GM19395 (cell line): ENCODE results near the gene CASZ1.

Experiments
- ATAC-seq: cut with Tn5 transposase; IDR thresholded peaks from one replicate; pipeline ENCODE4 v1.9.1; 2021; ENCODE audit warnings: mild to moderate bottlenecking, moderate library complexity; ENCODE audit not compliant: unreplicated experiment

CASZ1 gene, protein sequence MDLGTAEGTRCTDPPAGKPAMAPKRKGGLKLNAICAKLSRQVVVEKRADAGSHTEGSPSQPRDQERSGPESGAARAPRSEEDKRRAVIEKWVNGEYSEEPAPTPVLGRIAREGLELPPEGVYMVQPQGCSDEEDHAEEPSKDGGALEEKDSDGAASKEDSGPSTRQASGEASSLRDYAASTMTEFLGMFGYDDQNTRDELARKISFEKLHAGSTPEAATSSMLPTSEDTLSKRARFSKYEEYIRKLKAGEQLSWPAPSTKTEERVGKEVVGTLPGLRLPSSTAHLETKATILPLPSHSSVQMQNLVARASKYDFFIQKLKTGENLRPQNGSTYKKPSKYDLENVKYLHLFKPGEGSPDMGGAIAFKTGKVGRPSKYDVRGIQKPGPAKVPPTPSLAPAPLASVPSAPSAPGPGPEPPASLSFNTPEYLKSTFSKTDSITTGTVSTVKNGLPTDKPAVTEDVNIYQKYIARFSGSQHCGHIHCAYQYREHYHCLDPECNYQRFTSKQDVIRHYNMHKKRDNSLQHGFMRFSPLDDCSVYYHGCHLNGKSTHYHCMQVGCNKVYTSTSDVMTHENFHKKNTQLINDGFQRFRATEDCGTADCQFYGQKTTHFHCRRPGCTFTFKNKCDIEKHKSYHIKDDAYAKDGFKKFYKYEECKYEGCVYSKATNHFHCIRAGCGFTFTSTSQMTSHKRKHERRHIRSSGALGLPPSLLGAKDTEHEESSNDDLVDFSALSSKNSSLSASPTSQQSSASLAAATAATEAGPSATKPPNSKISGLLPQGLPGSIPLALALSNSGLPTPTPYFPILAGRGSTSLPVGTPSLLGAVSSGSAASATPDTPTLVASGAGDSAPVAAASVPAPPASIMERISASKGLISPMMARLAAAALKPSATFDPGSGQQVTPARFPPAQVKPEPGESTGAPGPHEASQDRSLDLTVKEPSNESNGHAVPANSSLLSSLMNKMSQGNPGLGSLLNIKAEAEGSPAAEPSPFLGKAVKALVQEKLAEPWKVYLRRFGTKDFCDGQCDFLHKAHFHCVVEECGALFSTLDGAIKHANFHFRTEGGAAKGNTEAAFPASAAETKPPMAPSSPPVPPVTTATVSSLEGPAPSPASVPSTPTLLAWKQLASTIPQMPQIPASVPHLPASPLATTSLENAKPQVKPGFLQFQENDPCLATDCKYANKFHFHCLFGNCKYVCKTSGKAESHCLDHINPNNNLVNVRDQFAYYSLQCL (N-terminal part only)

GRCh38 chr1:10796029-10796944 lies at the start of gene CASZ1:
CASZ1 (minus strand) TSS chr1:10796646; CDS start chr1:10693889, 102,757 bp downstream.
- ATAC-seq = no peak

DNA sequence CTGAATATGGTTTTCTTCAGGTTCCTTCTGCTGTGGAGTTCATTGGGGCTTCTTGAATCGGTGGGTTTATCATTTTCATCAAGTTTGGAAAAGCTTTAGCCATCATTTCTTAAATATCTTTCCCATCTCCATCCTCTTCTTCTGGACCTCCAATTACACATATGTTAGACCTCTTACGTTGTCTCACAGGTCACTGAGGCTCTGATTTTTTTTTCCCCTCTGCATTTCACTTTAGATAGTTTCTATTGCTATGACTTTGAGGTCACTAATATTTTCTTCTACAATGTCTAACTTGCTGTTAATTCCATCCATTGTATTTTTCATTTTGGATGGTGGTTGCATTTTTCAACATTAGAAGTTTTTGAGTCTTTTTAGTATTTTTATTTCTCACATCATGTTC lies 47.3 kb upstream of the CASZ1 start:
- ATAC-seq = no peak

DNA sequence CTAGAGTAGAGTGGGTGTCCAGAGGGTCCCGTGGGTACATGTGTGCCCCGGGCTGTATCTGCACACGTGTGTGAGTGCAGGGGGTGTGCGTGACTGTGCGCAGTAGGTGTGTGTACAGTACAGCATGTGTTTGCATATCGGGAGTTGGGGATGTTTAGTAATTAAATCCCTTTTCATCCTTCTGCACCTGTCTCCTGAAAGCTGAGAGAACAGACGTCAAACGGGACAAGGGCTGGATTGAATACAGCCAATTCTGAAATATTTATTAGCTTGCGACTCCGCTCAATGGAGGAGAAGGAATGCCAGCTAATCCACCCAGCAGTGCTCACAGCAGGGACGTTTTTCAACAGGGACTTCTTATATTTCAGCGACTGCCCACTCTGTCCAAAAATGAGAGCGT lies 44.7 kb upstream of the CASZ1 start:
- ATAC-seq = no peak

DNA sequence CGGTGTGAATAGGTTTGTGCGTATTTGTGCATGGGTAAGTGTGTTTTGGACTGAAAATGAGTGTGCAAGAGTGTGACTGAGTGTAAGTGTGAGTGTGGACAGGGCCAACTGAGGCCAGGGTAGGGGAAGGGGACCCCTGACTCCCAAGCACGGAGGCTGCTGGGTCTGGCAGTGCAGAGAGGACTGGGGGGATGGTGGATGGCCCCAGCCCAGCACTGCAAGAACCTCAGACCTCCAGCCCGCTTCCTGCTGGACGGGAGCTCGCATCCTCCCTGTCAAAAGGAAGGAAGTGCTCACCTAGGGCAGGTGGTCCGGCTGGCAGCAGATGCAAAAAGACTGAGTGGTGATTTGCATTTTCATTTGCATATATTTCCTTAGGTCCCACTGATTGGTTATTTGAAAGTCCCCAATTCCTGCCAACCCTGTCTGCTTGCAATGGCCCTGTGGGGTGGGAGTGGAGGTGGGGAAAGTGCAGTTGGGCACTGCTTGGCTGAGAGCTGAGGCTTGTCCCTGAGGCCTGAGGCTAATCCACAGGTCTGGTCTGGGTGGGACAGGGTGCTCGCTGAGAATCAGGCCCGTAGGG lies 42.8 kb upstream of the CASZ1 start:
- no peak for ATAC-seq

DNA sequence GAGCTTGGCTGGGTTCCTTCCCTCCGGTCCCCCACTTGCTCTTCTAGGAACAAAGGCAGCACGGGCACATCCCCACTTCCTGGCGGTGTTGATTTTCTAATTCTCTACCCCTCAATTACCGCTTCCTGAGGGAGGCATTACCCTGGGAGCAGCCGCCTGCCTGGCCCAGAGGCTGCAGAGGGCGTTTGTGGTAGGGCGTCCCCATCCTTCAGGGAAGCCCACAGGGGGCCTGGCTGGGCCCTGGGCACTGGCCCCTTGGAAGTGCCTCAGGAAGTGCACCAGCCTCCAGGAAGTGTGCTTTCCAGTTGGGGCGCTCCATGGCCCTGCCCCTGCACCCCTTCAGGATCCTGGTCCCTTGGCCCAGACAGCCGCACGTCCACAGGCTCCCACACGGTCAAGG lies 42.1 kb upstream of the CASZ1 start:
- no peak for ATAC-seq

- ATAC-seq = no peak
Observed at GRCh38 chr1:10836726-10837125, 40.3 kb upstream of the CASZ1 start.

DNA sequence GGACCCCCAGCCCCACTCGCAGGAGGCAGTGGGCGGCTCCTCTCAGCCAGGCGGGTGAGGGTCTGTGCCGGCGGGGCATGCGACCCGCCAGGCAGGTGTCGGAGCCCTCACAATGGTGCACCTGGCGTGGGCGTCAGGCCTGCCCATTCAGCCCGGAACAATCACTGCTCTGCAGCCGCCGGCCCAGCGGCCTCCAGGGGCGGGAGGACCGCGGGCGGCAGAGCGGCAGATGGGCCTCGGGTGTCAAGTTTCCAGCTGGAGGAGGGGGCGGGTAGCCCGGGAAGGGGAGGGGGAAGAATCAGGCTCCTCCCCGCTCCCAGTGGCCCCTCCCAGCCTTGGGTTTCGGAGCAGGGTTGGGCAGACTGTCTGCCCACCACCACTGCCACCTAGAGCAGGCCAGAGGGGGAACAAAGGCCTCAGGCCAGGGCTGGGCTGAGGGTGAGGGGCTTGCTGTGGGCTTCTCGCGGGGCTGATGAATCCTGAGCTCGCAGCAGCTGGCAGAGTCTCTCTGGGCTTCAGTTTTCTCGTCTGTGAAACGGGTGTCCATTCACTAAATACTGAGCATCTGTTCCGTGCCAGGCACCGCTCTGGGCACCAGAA lies 39.5 kb upstream of the CASZ1 start:
- no peak for ATAC-seq

DNA sequence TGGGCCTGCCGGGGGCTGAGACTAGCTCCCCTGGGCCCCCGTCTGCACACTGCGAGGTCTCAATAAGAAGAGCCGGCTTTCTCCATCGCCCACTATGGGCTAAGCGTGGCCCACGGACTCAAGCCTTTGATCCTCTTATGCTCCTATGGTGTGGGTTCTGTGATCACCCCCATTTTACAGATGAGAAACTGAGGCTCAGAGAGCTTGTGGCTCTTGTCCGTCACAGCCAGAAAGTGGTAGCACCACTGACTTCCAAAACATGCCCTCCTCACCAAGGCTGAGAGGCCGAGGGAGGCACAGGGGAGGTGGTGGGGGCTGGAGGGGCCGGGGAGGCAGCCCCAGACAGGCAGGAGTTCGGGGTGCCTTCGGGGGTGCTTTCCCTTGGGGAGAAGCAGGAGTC lies 39.0 kb upstream of the CASZ1 start:
- ATAC-seq = no peak

DNA sequence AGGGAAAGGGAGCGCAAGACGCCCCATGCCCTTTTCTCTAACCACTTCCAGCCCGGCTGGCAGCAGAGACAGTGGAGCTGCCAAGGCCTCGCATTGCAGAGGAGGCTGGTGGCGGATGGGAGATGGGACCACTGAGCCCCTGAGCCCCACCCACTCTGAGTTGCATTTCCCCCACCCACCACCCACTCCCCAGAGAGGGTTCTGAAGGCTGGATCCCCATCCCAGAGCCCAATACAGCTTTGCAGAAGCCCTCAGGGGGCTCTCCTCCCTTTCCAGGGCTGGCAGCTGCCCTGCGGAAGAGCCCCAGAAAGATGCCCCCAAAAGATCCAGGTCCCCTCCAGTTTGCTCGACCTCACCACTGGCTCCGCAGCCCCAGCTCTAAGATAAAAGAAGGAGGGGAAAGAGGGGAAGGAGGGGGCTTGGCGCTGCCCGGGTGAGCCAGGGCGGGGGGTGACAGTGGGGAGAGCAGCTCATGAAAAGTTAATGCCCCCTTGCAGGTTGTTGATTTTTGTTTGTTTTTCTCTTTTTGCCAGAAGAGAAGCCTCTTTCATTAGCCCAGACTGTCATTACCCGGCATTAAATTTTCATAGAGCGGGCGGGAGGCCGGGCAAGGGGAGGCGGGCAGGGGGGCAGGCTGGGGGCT lies 38.4 kb upstream of the CASZ1 start:
- ATAC-seq = no peak

DNA sequence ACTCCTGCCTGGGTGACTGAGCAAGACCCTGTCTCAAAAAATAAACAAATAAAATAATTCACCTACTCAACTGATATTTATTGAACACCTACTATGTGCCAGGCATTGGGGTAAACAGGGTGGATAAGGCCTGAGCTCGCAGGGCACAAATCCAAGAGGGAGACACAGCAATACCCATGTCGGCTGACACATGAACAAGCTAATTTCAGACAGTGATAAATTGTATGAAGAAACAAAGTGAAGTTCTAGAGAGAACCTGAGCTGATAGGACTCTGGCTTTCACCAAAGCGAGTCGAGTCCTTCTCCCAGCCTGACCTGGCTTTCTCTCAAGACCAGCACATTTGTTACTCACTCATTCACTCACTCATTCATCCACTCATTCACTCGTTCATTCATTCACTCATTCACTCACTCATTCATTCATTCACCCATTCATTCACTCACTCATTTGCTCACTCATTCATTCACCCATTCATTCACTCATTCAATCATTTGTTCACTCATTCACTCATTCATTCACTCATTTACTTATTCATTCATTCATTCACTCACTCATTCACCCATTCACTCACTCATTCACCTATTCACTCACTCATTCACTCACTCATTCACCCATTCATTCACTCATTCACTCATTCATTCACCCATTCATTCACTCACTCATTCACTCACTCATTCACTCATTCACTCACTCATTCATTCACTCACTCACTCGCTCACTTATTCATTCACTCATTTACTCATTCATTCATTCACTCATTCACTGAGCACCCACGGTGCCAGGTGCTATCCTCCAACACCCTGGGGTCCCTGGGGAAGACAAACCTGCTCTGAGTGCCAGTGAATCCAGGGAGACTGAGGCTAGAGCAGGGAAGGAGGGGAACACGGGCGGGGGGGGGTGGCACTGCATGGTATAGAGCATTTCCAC lies 37.4 kb upstream of the CASZ1 start:
- no peak for ATAC-seq

DNA sequence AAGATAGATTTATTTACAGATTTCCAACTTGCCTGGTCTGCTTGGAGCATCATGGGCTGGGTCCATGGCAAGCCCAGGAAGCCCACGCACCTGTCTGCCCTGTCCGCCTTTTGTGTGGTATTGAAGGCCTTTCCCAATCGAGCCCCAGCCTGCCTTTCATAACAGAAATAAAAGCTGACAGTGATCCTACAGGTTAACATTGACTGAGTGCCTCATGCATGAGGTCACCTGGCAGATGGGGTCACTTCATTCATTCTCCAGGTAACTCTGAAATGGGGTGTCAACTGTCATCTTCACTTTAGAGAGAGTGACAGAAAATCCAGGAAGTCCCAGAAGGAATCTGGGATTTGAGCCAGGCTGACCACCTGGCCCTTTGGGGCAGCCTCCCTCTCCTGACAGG lies 36.3 kb upstream of the CASZ1 start:
- no peak for ATAC-seq

- no peak for ATAC-seq
Observed at GRCh38 chr1:10830961-10831668, 34.7 kb upstream of the CASZ1 start.

GRCh38 chr1:10829965-10830515 lies 33.6 kb upstream of the CASZ1 start:
- ATAC-seq = no peak

- no peak for ATAC-seq
Observed at GRCh38 chr1:10829067-10829818, 32.8 kb upstream of the CASZ1 start.

DNA sequence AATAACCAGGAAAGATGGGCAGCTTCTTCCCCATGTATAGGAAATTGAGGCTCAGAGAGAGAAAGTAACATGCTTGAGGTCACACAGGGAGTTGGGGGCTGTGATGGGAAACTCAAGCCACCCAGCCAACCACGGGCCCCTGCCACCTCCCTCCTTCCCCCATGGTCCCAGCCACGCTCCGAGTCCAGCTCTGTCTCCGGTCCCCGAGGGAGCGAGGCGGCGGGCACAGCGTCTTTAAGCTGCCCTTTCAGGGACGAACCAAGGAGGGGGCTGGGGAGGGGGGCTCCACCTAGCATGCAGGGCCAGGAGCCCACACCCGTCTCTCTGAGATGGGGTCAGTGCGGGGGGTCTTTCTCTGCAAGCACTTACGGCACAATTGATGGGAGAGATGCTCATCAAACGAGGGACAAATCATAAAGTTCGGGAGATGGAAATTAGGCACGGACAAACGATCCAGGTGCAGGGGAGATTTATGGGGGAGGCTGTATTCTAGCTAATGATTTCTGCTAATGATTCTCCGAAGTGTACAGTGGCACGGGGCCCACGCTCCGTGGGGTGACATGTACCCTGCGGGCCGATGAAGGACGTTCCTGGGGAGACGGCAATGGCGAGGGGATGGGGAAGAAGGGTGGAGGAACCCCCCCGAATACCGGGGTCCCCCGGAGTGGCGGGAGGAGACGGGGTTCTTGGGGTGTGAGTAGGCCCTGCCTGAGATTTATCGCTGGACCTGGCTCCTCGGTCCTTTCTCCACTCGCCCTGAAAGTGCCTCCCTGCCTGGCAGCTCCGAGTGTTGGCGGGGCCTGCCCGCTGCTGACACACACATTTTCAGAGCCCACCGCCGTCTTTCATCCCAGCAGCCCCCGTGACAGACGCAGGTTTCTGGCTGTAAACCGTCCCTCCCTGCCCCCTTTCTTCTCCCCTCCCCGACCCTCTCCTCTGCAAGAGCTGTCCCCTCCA lies 31.2 kb upstream of the CASZ1 start:
- no peak for ATAC-seq
